A549 (cell line): ENCODE results near the gene PTPRA. TPM values are rescaled to one million over a fixed set of nuclear protein-coding genes. Genes with fewer than 3 reads are reported as not detected.
A peak's percentile ranks its signal among the peaks of the same experiment; 100 is the strongest.

Experiments used
- ATAC-seq, 2 experiments: fragments of 200-7000 bp in 1 of 2; fragments of >200 bp in 1 of 2; cut with Nextera tagmentation in 1 of 2; cut with Tn5 transposase in 1 of 2; 3 replicates each; pipeline versions ENCODE4 v1.8.0 to v1.9.1; 2018 to 2020; ENCODE audit warnings: mild to moderate bottlenecking in 1 of 2, moderate library complexity in 1 of 2
- CTCF ChIA-PET: fragments of 300-600 bp; sonication (Branson Sonifier 250); formaldehyde crosslinking; extraction: SDS; loops from one replicate; lab custom pipeline; 2021; ENCODE audit warnings: antibody characterized with exemption, inconsistent platforms; lab: Yijun Ruan, JAX
- POLR2A ChIA-PET: fragments of 350-600 bp; formaldehyde crosslinking; extraction: SDS; loops from one replicate; lab custom pipeline; 2021; ENCODE audit warnings: antibody characterized with exemption, inconsistent platforms; lab: Yijun Ruan, JAX
- DNase-seq, 2 experiments: peaks; one replicate each; pipeline versions ENCODE4 v3.0.0 to v3.0.0-alpha.2; 2011 to 2016; ENCODE audit warnings: low read depth in 1 of 2, low spot score in 1 of 2
- FAIRE-seq: peaks from 2 replicates; lab custom pipeline; 2011; peaks lifted over from hg19 to GRCh38; lab: Jason Lieb, UNC
- H3K27ac ChIP-seq, 2 experiments: fragments of >200 bp; sonication (Bioruptor Twin); formaldehyde crosslinking; 3 replicates each; pipeline ENCODE4 v1.5.1; 2016 to 2017
- H3K4me1 ChIP-seq: fragments of >200 bp; sonication (Bioruptor Twin); formaldehyde crosslinking; 3 replicates; pipeline ENCODE4 v1.6.1; 2016
- H3K4me2 ChIP-seq: fragments of >200 bp; sonication (Bioruptor Twin); formaldehyde crosslinking; 3 replicates; pipeline ENCODE4 v1.6.1; 2016
- H3K4me3 ChIP-seq: fragments of >200 bp; sonication (Bioruptor Twin); formaldehyde crosslinking; 3 replicates; pipeline ENCODE4 v1.5.1; 2016
- H3K9me3 ChIP-seq: fragments of >200 bp; sonication (Bioruptor Twin); formaldehyde crosslinking; 3 replicates; pipeline ENCODE4 v1.6.1; 2016
- CBX8 ChIP-seq: fragments of 200-600 bp; sonication (generic); IDR thresholded peaks from 2 replicates; pipeline ENCODE4 v1.6.1; 2016
- CEBPB ChIP-seq, 2 experiments: fragments of >200 bp in 1 of 2; sonication (Bioruptor Twin) in 1 of 2; formaldehyde crosslinking in 1 of 2; IDR thresholded peaks; 2 replicates each; pipeline ENCODE4 v1.6.1; 2012 to 2016
- CHD2 ChIP-seq: fragments of 150-350 bp; IDR thresholded peaks from 2 replicates; pipeline ENCODE4 v1.6.1; 2014; ENCODE audit warnings: low read length; ENCODE audit not compliant: partially characterized antibody
- E2F6 ChIP-seq: IDR thresholded peaks from 2 replicates; pipeline ENCODE4 v1.6.1; 2012; ENCODE audit warnings: low read depth, borderline replicate concordance
- EHF ChIP-seq: fragments of 250-450 bp; sonication (Bioruptor Pico); IDR thresholded peaks from 2 replicates; pipeline ENCODE4 v1.5.0; 2020; ENCODE audit warnings: mild to moderate bottlenecking
- EHMT2 ChIP-seq: fragments of 200-600 bp; sonication (generic); IDR thresholded peaks from 2 replicates; pipeline ENCODE4 v1.6.1; 2016; ENCODE audit warnings: antibody characterized with exemption, low read depth, mild to moderate bottlenecking, moderate library complexity
- EP300 ChIP-seq, 2 experiments: fragments of >200 bp; sonication (Bioruptor Twin); formaldehyde crosslinking; IDR thresholded peaks; 2 replicates in 1 of 2; 3 replicates in 1 of 2; pipeline ENCODE4 v1.6.1; 2016 to 2017
- FOSB ChIP-seq: fragments of 250-450 bp; sonication (Bioruptor Pico); IDR thresholded peaks from 2 replicates; pipeline ENCODE4 v1.5.0; 2020; ENCODE audit warnings: mild to moderate bottlenecking, moderate library complexity
- FOSL2 ChIP-seq, 2 experiments: fragments of 450-650 bp in 1 of 2; fragments of >200 bp in 1 of 2; sonication (Bioruptor Twin) in 1 of 2; formaldehyde crosslinking; IDR thresholded peaks; 2 replicates each; pipeline versions ENCODE4 v1.5.0 to v1.6.1; 2016 to 2020; ENCODE audit warnings: mild to moderate bottlenecking in 1 of 2, moderate library complexity in 1 of 2
- GATA3 ChIP-seq: IDR thresholded peaks from 2 replicates; pipeline ENCODE4 v1.6.1; 2012; ENCODE audit warnings: borderline replicate concordance
- HOXA7 ChIP-seq: fragments of 250-450 bp; sonication (Bioruptor Pico); IDR thresholded peaks from 2 replicates; pipeline ENCODE4 v1.5.0; 2020; ENCODE audit warnings: mild to moderate bottlenecking, moderate library complexity
- MYC ChIP-seq: IDR thresholded peaks from 2 replicates; pipeline ENCODE4 v1.6.1; 2012; ENCODE audit warnings: mild to moderate bottlenecking, inconsistent platforms, low read length, improper control_type of control experiment, borderline replicate concordance
- NFE2L2 ChIP-seq: fragments of 150-350 bp; conservative IDR thresholded peaks from 2 replicates; pipeline ENCODE4 v1.6.1; 2014; ENCODE audit warnings: low read length
- NPAS2 ChIP-seq: fragments of 250-450 bp; sonication (Bioruptor Pico); IDR thresholded peaks from 2 replicates; pipeline ENCODE4 v1.8.0; 2022; ENCODE audit warnings: mild to moderate bottlenecking, moderate library complexity, borderline replicate concordance
- PBX3 ChIP-seq: IDR thresholded peaks from 2 replicates; pipeline ENCODE4 v1.6.1; 2012
- POLR2A ChIP-seq: IDR thresholded peaks from 2 replicates; pipeline ENCODE4 v1.6.1; 2012; ENCODE audit warnings: mild to moderate bottlenecking, low read length
- RAD21 ChIP-seq, 2 experiments: fragments of >200 bp in 1 of 2; sonication (Bioruptor Twin) in 1 of 2; formaldehyde crosslinking in 1 of 2; IDR thresholded peaks in 1 of 2; conservative IDR thresholded peaks in 1 of 2; 2 replicates in 1 of 2; 3 replicates in 1 of 2; pipeline ENCODE4 v1.6.1; 2012 to 2018; ENCODE audit warnings: inconsistent platforms in 1 of 2
- RNF2 ChIP-seq: fragments of 200-600 bp; sonication (generic); IDR thresholded peaks from 2 replicates; pipeline ENCODE4 v1.6.1; 2016; ENCODE audit warnings: low read depth, mild to moderate bottlenecking, antibody characterized with exemption, moderate library complexity, borderline replicate concordance
- SMC3 ChIP-seq: fragments of >200 bp; sonication (Bioruptor Twin); formaldehyde crosslinking; IDR thresholded peaks from 3 replicates; pipeline ENCODE4 v1.6.1; 2018; ENCODE audit warnings: inconsistent platforms
- SREBF2 ChIP-seq: fragments of 450-650 bp; IDR thresholded peaks from 2 replicates; pipeline ENCODE4 v1.6.1; 2014; ENCODE audit warnings: mild to moderate bottlenecking, moderate library complexity
- TFCP2L1 ChIP-seq: fragments of 250-450 bp; sonication (Bioruptor Pico); IDR thresholded peaks from 2 replicates; pipeline ENCODE4 v1.5.0; 2021; ENCODE audit warnings: mild to moderate bottlenecking
- TP53 ChIP-seq: fragments of 250-450 bp; sonication (Bioruptor Pico); IDR thresholded peaks from 2 replicates; pipeline ENCODE4 v1.5.0; 2021; ENCODE audit warnings: mild to moderate bottlenecking, moderate library complexity
- ZFP36 ChIP-seq: fragments of 450-650 bp; IDR thresholded peaks from 2 replicates; pipeline ENCODE4 v1.6.1; 2014; ENCODE audit warnings: borderline replicate concordance; ENCODE audit not compliant: partially characterized antibody
- WGBS: methylation state at CpG from one replicate; pipeline ENCODE4 v1.1.6; 2017; ENCODE audit errors: missing lambda C conversion rate; 5-methylcytosine and 5-hydroxymethylcytosine counted together
- polyA plus RNA-seq, 4 experiments: library from polyadenylated mRNA; depleted of rRNA in 3 of 4; stranded (reverse); fragments of >200 nt; fragmentation: RNase III in 1 of 4; extraction: RNeasy Plus Mini Kit Qiagen cat#74134 plus additional on column Dnase treatment in 1 of 4; gene quantifications; 2 replicates in 3 of 4; 3 replicates in 1 of 4; pipeline ENCODE4 v1.2.3, GENCODE V29; 2011 to 2017
- TF ChIP-seq, protein P1 (sequence below): fragments of 250-450 bp; sonication (Bioruptor Pico); IDR thresholded peaks from 2 replicates; pipeline ENCODE4 v1.5.0; 2020; ENCODE audit warnings: low read depth, mild to moderate bottlenecking, moderate library complexity
- TF ChIP-seq, protein P2 (sequence below): fragments of >200 bp; sonication (Bioruptor Twin); formaldehyde crosslinking; IDR thresholded peaks from 3 replicates; pipeline ENCODE4 v1.5.1; 2016
- TF ChIP-seq, protein P3 (sequence below): IDR thresholded peaks from 2 replicates; pipeline ENCODE4 v1.6.1; 2012

Gene PTPRA
- polyA plus RNA-seq, 2 of the 4 experiments (the other 2 are of a cell fraction), result 29.2 to 83.2 TPM

GRCh38 chr20:2871111-2871465 is 2.2 kb upstream of the PTPRA start (continued):
- TF ChIP-seq E2F6, result no peak

DNA sequence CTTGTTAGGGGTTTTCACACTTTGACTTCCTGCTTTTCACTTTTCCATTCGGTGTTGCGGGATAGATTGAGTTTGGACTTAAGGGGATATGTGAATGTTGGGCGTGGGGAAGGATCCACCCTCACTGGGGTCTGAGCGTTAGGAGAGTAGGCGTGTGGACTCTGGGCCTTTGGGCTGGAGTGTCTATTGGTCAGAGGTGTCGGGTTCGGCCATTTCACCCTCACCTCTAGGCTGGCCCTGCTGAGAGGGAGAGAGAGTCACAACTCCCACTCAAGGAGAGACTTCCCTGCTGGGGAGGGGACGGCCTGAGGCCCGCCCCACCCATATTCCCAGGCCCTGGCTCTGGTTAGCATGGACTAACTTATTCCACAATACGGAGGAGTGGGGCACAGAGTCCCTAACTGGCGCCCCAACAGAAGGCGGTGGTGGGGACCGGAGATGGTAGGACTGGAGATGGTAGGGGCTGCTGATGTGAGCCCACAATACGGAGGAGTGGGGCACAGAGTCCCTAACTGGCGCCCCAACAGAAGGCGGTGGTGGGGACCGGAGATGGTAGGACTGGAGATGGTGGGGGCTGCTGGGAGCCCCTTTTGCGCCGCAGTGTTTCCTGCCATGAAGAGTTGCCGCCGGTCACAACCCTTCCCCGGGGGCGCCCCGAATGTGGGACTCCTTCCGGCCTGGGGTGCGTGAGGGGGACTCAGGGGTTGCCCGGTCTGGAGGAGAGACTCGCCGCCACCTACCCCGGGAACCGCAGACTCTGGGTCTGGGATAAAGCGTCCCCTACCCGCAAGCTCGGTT is 1.4 kb upstream of the PTPRA start:
- 86% methylated on average over 30 of the region's 34 CpGs for WGBS
- no peak for TF ChIP-seq SMC3
- no peak for TF ChIP-seq MYC
- no peak for TF ChIP-seq ZFP36
- no peak for TF ChIP-seq TP53
- no peak for TF ChIP-seq TFCP2L1 (CRISPR knock-in tag)
- TF ChIP-seq NPAS2 (CRISPR knock-in tag), result no peak
- TF ChIP-seq SREBF2, result no peak
- no peak for TF ChIP-seq FOSL2 (IDR thresholded peaks at IDR 0.05)
- TF ChIP-seq FOSL2 (CRISPR knock-in tag; IDR thresholded peaks at IDR 0.05), result no peak
- no peak for TF ChIP-seq EP300 (IDR thresholded peaks at IDR 0.05)
- TF ChIP-seq EHMT2, result no peak
- no peak for TF ChIP-seq NFE2L2
- no peak for TF ChIP-seq CBX8
- no peak for TF ChIP-seq POLR2A
- TF ChIP-seq PBX3, result no peak
- TF ChIP-seq GATA3, result no peak
- Histone ChIP-seq H3K4me2 (peak overlapping the region; percentile 94), H3K9me3 (no peaks in the 10 kb centered on the region), H3K4me1 (peaks cover 33% of the 10 kb centered on the region), H3K4me3 (peak overlapping the region; percentile 87), H3K27ac (peak overlapping the region; percentile 90 to 98; a peak in 5 of 6 replicates)
- DNase-seq, result no peak
- ATAC-seq, result peak in 1 of 2 experiments; percentile 8; a peak in 3 of 6 replicates
- POLR2A ChIA-PET, result interaction anchor here (1.0 to 1.1 kb wide), 2 partner anchors 8 to 35 kb away, joined by 3 to 4 read pairs; no protein-coding TSS in a partner anchor
- CTCF ChIA-PET, result interaction anchor here (0.7 to 2.4 kb wide), 12 partner anchors 16 to 208 kb away, joined by 3 to 9 read pairs (median 5); no protein-coding TSS in a partner anchor
- FAIRE-seq, result no peak

DNA sequence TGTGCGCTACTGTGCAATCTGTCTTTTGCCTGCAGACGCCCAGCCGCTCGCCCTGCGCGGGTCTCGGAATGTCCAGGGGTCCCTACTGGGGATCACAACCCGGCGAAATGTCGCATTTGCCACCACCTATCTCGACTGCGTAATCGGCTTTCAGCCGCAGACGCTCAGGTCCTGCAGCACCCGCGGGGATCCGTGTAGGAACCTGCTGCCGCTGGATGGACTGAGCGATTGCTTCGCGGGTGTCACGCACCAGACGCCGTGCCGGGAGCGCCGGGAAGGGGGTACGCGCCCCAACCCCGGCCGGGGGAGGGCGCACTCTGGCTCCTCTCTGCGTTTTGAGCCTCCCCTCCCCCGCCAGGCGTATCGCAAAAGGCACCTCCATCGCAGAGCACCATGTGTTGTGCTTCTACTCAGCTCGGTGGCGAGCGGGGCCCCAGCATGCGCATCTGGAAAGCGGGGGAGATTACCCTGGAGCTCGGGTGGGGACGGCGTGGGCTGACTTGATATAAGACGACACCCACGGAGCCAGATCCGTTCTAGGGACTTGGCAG is 747 bp upstream of the PTPRA start:
- TF ChIP-seq, protein P1, sequence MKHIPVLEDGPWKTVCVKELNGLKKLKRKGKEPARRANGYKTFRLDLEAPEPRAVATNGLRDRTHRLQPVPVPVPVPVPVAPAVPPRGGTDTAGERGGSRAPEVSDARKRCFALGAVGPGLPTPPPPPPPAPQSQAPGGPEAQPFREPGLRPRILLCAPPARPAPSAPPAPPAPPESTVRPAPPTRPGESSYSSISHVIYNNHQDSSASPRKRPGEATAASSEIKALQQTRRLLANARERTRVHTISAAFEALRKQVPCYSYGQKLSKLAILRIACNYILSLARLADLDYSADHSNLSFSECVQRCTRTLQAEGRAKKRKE (CRISPR knock-in tag), result 0 out of 2 replicates have a peak, but pooled peaks have one; percentile 22
- no peak for TF ChIP-seq HOXA7 (CRISPR knock-in tag)
- no peak for TF ChIP-seq CEBPB (IDR thresholded peaks at IDR 0.05)
- TF ChIP-seq NPAS2 (CRISPR knock-in tag), result no peak
- TF ChIP-seq EHF (CRISPR knock-in tag), result no peak
- TF ChIP-seq, protein P2, sequence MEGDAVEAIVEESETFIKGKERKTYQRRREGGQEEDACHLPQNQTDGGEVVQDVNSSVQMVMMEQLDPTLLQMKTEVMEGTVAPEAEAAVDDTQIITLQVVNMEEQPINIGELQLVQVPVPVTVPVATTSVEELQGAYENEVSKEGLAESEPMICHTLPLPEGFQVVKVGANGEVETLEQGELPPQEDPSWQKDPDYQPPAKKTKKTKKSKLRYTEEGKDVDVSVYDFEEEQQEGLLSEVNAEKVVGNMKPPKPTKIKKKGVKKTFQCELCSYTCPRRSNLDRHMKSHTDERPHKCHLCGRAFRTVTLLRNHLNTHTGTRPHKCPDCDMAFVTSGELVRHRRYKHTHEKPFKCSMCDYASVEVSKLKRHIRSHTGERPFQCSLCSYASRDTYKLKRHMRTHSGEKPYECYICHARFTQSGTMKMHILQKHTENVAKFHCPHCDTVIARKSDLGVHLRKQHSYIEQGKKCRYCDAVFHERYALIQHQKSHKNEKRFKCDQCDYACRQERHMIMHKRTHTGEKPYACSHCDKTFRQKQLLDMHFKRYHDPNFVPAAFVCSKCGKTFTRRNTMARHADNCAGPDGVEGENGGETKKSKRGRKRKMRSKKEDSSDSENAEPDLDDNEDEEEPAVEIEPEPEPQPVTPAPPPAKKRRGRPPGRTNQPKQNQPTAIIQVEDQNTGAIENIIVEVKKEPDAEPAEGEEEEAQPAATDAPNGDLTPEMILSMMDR, result peak; percentile 64
- TF ChIP-seq RNF2, result 0 out of 2 replicates have a peak, but pooled peaks have one; percentile 58
- TF ChIP-seq, protein P3, sequence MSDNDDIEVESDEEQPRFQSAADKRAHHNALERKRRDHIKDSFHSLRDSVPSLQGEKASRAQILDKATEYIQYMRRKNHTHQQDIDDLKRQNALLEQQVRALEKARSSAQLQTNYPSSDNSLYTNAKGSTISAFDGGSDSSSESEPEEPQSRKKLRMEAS, result peak; percentile 80
- peak; percentile 69; the same call in 1 of the 2 replicates for TF ChIP-seq E2F6
- TF ChIP-seq SREBF2, result no peak
- no peak for TF ChIP-seq CHD2
- TF ChIP-seq RAD21 (conservative IDR thresholded peaks at IDR 0.05 in 1 of 2, IDR thresholded peaks at IDR 0.05 in 1 of 2), result peak; percentile 26 to 40; a peak in 4 of 5 replicates
- peak; percentile 46 for TF ChIP-seq SMC3
- no peak for TF ChIP-seq FOSB (CRISPR knock-in tag)
- H3K9me3 ChIP-seq, result no peaks in the 10 kb centered on the region
- 18% methylated on average over 18 of the region's 49 CpGs for WGBS
- peak overlapping the region; percentile 90 to 98 for H3K27ac ChIP-seq
- H3K4me1 ChIP-seq, result peaks cover 33% of the 10 kb centered on the region
- peak; percentile 55 to 71 for DNase-seq
- FAIRE-seq, result no peak
- ChIA-PET POLR2A (interaction anchor here (0.8 to 1.1 kb wide), 6 partner anchors 8 to 221 kb away, joined by 3 to 8 read pairs (median 4); partner anchors contain the start of genes PCED1A and VPS16), CTCF (interaction anchor here (0.6 to 1.8 kb wide), 16 partner anchors 10 to 207 kb away, joined by 3 to 7 read pairs (median 4); no protein-coding TSS in a partner anchor)
- ATAC-seq, result peak; percentile 69 to 72
- H3K4me2 ChIP-seq, result peak overlapping the region; percentile 94
- peak overlapping the region; percentile 87 for H3K4me3 ChIP-seq
